ENCODE measurements around the gene VPS18.
A peak's percentile ranks its signal among the peaks of the same experiment; 100 is the strongest.

Gene VPS18

DNA sequence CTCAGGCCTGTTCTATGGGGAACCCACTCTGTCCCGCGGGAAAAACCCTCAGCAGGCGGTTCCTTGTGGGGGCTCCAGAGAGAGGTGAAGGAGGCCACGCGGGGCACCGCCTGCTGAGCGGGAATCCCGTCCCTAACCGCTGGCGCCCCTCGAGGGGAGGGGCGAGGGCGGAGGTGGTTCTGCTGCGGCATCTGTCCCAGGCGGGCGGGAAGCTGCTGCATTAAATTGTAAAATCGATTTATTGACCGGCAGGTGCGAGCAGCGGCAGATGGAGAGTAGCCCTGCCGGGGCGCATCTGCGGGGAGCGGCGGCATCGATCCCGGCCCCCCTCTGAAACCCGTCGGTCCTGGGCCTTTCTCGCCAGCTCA is 31.2 kb downstream of the VPS18 start:
- H3K4me1 ChIP-seq (ENCODE audit: control insufficient read depth in 1 of 2, insufficient read depth in 2 of 2, low read length in 2 of 2): peaks cover 18 to 27% of the 10 kb centered on the region in 2 experiments
- H3K4me2 ChIP-seq (ENCODE audit: low read length): peak overlapping the region; percentile 50
- no peaks in the 10 kb centered on the region for H3K79me2 ChIP-seq (ENCODE audit: control insufficient read depth, insufficient read depth, low read length, poor library complexity)
- peaks cover 72% of the 10 kb centered on the region for H3K27me3 ChIP-seq (ENCODE audit: insufficient read depth, low read length)
- H2BK12ac ChIP-seq (ENCODE audit: low read length): no peak overlapping the region
- no peak overlapping the region for H4K12ac ChIP-seq (ENCODE audit: low read depth, low read length)
- no CpG with 5 or more reads among the region's 30 CpGs for WGBS (ENCODE audit: extremely low coverage, insufficient coverage, insufficient read length)
- H3K4ac ChIP-seq (ENCODE audit: low read depth, low read length): no peak overlapping the region
- no peak overlapping the region for H2AFZ ChIP-seq (ENCODE audit: insufficient read depth, low read length, poor library complexity)
- H3K18ac ChIP-seq (ENCODE audit: low read length): no peak overlapping the region
- no peak overlapping the region for H4K91ac ChIP-seq (ENCODE audit: low read depth, low read length)
- H3K9ac ChIP-seq (ENCODE audit: low read length): no peak overlapping the region
- no peaks in the 10 kb centered on the region for H3K79me1 ChIP-seq (ENCODE audit: low read length)
- peaks cover 5% of the 10 kb centered on the region for H3K9me3 ChIP-seq (ENCODE audit: insufficient read depth, low read depth, low read length)
- no peak overlapping the region for H2BK120ac ChIP-seq (ENCODE audit: insufficient read depth, low read length, poor library complexity)
- no peaks in the 10 kb centered on the region for H3K36me3 ChIP-seq (ENCODE audit: control insufficient read depth in 1 of 2, insufficient read depth in 2 of 2, low read length in 2 of 2)
- H3K27ac ChIP-seq (ENCODE audit: low read depth, low read length): no peak overlapping the region
- H3K14ac ChIP-seq (ENCODE audit: low read length): no peak overlapping the region
- no peak overlapping the region for H2AK5ac ChIP-seq (ENCODE audit: low read length)
- H2BK5ac ChIP-seq (ENCODE audit: low read depth, low read length, poor library complexity): no peak overlapping the region
- H3K4me3 ChIP-seq (ENCODE audit: low read depth, low read length): no peak overlapping the region
- no peak overlapping the region for H3K23ac ChIP-seq (ENCODE audit: low read length)
- no peak overlapping the region for H4K8ac ChIP-seq (ENCODE audit: low read depth, low read length)
- DNase-seq: no peak

GRCh38 chr15:40925863-40926658 is 31.8 kb downstream of the VPS18 start:
- Histone ChIP-seq H4K8ac (ENCODE audit: low read depth, low read length) (no peak overlapping the region), H3K18ac (ENCODE audit: low read length) (no peak overlapping the region), H3K4me2 (ENCODE audit: low read length) (peak overlapping the region; percentile 50), H3K14ac (ENCODE audit: low read length) (no peak overlapping the region), H2BK120ac (ENCODE audit: insufficient read depth, low read length, poor library complexity) (no peak overlapping the region), H2AK5ac (ENCODE audit: low read length) (no peak overlapping the region), H3K4me1 (ENCODE audit: control insufficient read depth in 1 of 2, insufficient read depth in 2 of 2, low read length in 2 of 2) (peaks cover 18 to 28% of the 10 kb centered on the region in 2 experiments), H4K91ac (ENCODE audit: low read depth, low read length) (no peak overlapping the region), H2AFZ (ENCODE audit: insufficient read depth, low read length, poor library complexity) (no peak overlapping the region), H3K79me1 (ENCODE audit: low read length) (no peaks in the 10 kb centered on the region), H2BK5ac (ENCODE audit: low read depth, low read length, poor library complexity) (no peak overlapping the region), H3K4ac (ENCODE audit: low read depth, low read length) (no peak overlapping the region), H3K27me3 (ENCODE audit: insufficient read depth, low read length) (peaks cover 72% of the 10 kb centered on the region), H3K9ac (ENCODE audit: low read length) (no peak overlapping the region), H3K27ac (ENCODE audit: low read depth, low read length) (no peak overlapping the region), H3K36me3 (ENCODE audit: control insufficient read depth in 1 of 2, insufficient read depth in 2 of 2, low read length in 2 of 2) (no peaks in the 10 kb centered on the region), H3K23ac (ENCODE audit: low read length) (no peak overlapping the region), H2BK12ac (ENCODE audit: low read length) (no peak overlapping the region), H3K79me2 (ENCODE audit: control insufficient read depth, insufficient read depth, low read length, poor library complexity) (no peaks in the 10 kb centered on the region), H3K9me3 (ENCODE audit: insufficient read depth, low read depth, low read length) (peaks cover 3% of the 10 kb centered on the region), H3K4me3 (ENCODE audit: low read depth, low read length) (peak overlapping the region; percentile 21), H4K12ac (ENCODE audit: low read depth, low read length) (no peak overlapping the region)
- DNase-seq: no peak
- no CpG with 5 or more reads among the region's 61 CpGs for WGBS (ENCODE audit: extremely low coverage, insufficient coverage, insufficient read length)

DNA sequence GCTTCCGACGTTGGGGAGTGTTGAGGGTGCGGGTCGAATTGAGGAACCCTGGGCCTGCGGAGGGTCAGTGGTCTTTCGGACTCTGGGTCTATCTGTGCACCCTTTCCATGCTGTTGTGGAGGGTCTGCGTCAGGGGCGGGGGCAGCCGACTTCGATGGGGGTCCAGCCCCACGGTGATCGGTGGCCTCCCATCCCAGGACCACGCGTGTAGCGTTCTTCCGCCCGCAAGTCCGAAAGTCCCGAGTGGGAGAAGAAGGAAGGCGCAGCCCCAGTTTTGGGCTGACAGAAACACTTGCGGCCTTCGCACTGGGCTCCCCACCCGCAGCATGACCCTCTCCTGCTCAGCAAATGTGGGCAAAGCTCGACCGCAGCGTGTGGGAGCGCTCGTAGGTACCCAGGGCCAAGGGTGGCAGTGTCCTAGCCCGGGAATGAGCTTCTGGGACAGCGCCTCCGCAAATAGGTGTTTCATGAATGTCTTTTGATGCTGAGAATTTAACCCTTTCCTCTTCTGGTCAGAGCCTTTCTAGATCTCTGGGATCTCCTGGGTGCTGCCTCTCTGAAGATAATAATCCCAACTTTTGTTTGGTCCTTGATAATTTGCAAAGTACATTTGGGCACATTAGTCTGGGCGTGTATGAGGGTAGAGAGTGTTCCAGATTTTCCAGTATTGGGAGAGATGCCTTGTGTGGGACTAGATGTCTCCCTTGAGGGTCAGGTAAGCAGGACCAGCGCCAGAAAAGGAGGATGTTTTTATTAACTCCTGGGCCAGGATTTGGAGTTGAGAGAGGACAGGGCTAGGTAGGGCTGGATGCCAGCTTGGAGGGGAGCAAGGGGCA is 32.6 kb downstream of the VPS18 start:
- no peaks in the 10 kb centered on the region for H3K79me2 ChIP-seq (ENCODE audit: control insufficient read depth, insufficient read depth, low read length, poor library complexity)
- no peaks in the 10 kb centered on the region for H3K36me3 ChIP-seq (ENCODE audit: control insufficient read depth in 1 of 2, insufficient read depth in 2 of 2, low read length in 2 of 2)
- no peak overlapping the region for H2AK5ac ChIP-seq (ENCODE audit: low read length)
- H4K12ac ChIP-seq (ENCODE audit: low read depth, low read length): no peak overlapping the region
- H2AFZ ChIP-seq (ENCODE audit: insufficient read depth, low read length, poor library complexity): no peak overlapping the region
- H2BK5ac ChIP-seq (ENCODE audit: low read depth, low read length, poor library complexity): no peak overlapping the region
- no peak overlapping the region for H4K8ac ChIP-seq (ENCODE audit: low read depth, low read length)
- DNase-seq: no peak
- H2BK120ac ChIP-seq (ENCODE audit: insufficient read depth, low read length, poor library complexity): no peak overlapping the region
- no peak overlapping the region for H3K14ac ChIP-seq (ENCODE audit: low read length)
- H3K79me1 ChIP-seq (ENCODE audit: low read length): no peaks in the 10 kb centered on the region
- no CpG with 5 or more reads among the region's 33 CpGs for WGBS (ENCODE audit: extremely low coverage, insufficient coverage, insufficient read length)
- no peak overlapping the region for H3K4ac ChIP-seq (ENCODE audit: low read depth, low read length)
- no peak overlapping the region for H3K23ac ChIP-seq (ENCODE audit: low read length)
- H3K4me3 ChIP-seq (ENCODE audit: low read depth, low read length): no peak overlapping the region
- H4K91ac ChIP-seq (ENCODE audit: low read depth, low read length): no peak overlapping the region
- H2BK12ac ChIP-seq (ENCODE audit: low read length): no peak overlapping the region
- H3K4me2 ChIP-seq (ENCODE audit: low read length): peak overlapping the region; percentile 50
- no peak overlapping the region for H3K18ac ChIP-seq (ENCODE audit: low read length)
- H3K27ac ChIP-seq (ENCODE audit: low read depth, low read length): no peak overlapping the region
- H3K9me3 ChIP-seq (ENCODE audit: insufficient read depth, low read depth, low read length): peaks cover 3% of the 10 kb centered on the region
- no peak overlapping the region for H3K9ac ChIP-seq (ENCODE audit: low read length)
- peaks cover 77% of the 10 kb centered on the region for H3K27me3 ChIP-seq (ENCODE audit: insufficient read depth, low read length)
- peaks cover 18 to 28% of the 10 kb centered on the region in 2 experiments for H3K4me1 ChIP-seq (ENCODE audit: control insufficient read depth in 1 of 2, insufficient read depth in 2 of 2, low read length in 2 of 2)

GRCh38 chr15:40927495-40927872 is 33.2 kb downstream of the VPS18 start:
- Histone ChIP-seq H3K9ac (ENCODE audit: low read length) (no peak overlapping the region), H3K18ac (ENCODE audit: low read length) (no peak overlapping the region), H2BK5ac (ENCODE audit: low read depth, low read length, poor library complexity) (no peak overlapping the region), H3K4ac (ENCODE audit: low read depth, low read length) (no peak overlapping the region), H2AFZ (ENCODE audit: insufficient read depth, low read length, poor library complexity) (no peak overlapping the region), H2BK12ac (ENCODE audit: low read length) (no peak overlapping the region), H4K8ac (ENCODE audit: low read depth, low read length) (no peak overlapping the region), H3K9me3 (ENCODE audit: insufficient read depth, low read depth, low read length) (peaks cover 3% of the 10 kb centered on the region), H2BK120ac (ENCODE audit: insufficient read depth, low read length, poor library complexity) (no peak overlapping the region), H3K23ac (ENCODE audit: low read length) (no peak overlapping the region), H4K91ac (ENCODE audit: low read depth, low read length) (no peak overlapping the region), H3K4me1 (ENCODE audit: control insufficient read depth in 1 of 2, insufficient read depth in 2 of 2, low read length in 2 of 2) (peaks cover 18 to 28% of the 10 kb centered on the region in 2 experiments), H3K79me2 (ENCODE audit: control insufficient read depth, insufficient read depth, low read length, poor library complexity) (no peaks in the 10 kb centered on the region), H4K12ac (ENCODE audit: low read depth, low read length) (no peak overlapping the region), H3K27me3 (ENCODE audit: insufficient read depth, low read length) (peaks cover 75% of the 10 kb centered on the region), H3K4me3 (ENCODE audit: low read depth, low read length) (no peak overlapping the region), H3K27ac (ENCODE audit: low read depth, low read length) (no peak overlapping the region), H3K4me2 (ENCODE audit: low read length) (no peak overlapping the region), H2AK5ac (ENCODE audit: low read length) (no peak overlapping the region), H3K14ac (ENCODE audit: low read length) (no peak overlapping the region), H3K36me3 (ENCODE audit: control insufficient read depth in 1 of 2, insufficient read depth in 2 of 2, low read length in 2 of 2) (no peaks in the 10 kb centered on the region), H3K79me1 (ENCODE audit: low read length) (no peaks in the 10 kb centered on the region)
- no CpG with 5 or more reads among the region's 24 CpGs for WGBS (ENCODE audit: extremely low coverage, insufficient coverage, insufficient read length)
- no peak for DNase-seq
